ENCODE results near the gene ACAA2.

- no peak for TF ChIP-seq FOXM1 (IDR thresholded peaks at IDR 0.05; ENCODE audit: low read depth, low read length)
- no peak for TF ChIP-seq CHD2 (IDR thresholded peaks at IDR 0.05; ENCODE audit: borderline replicate concordance, low read depth, low read length)
- TF ChIP-seq, protein P1, sequence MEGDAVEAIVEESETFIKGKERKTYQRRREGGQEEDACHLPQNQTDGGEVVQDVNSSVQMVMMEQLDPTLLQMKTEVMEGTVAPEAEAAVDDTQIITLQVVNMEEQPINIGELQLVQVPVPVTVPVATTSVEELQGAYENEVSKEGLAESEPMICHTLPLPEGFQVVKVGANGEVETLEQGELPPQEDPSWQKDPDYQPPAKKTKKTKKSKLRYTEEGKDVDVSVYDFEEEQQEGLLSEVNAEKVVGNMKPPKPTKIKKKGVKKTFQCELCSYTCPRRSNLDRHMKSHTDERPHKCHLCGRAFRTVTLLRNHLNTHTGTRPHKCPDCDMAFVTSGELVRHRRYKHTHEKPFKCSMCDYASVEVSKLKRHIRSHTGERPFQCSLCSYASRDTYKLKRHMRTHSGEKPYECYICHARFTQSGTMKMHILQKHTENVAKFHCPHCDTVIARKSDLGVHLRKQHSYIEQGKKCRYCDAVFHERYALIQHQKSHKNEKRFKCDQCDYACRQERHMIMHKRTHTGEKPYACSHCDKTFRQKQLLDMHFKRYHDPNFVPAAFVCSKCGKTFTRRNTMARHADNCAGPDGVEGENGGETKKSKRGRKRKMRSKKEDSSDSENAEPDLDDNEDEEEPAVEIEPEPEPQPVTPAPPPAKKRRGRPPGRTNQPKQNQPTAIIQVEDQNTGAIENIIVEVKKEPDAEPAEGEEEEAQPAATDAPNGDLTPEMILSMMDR (IDR thresholded peaks at IDR 0.05 in 2 of 3, conservative IDR thresholded peaks at IDR 0.05 in 1 of 3; ENCODE audit: control insufficient read depth in 2 of 3, extremely low read depth in 1 of 3, insufficient read depth in 1 of 3, low read depth in 3 of 3, low read length in 3 of 3) = no peak
- TF ChIP-seq, protein P2, sequence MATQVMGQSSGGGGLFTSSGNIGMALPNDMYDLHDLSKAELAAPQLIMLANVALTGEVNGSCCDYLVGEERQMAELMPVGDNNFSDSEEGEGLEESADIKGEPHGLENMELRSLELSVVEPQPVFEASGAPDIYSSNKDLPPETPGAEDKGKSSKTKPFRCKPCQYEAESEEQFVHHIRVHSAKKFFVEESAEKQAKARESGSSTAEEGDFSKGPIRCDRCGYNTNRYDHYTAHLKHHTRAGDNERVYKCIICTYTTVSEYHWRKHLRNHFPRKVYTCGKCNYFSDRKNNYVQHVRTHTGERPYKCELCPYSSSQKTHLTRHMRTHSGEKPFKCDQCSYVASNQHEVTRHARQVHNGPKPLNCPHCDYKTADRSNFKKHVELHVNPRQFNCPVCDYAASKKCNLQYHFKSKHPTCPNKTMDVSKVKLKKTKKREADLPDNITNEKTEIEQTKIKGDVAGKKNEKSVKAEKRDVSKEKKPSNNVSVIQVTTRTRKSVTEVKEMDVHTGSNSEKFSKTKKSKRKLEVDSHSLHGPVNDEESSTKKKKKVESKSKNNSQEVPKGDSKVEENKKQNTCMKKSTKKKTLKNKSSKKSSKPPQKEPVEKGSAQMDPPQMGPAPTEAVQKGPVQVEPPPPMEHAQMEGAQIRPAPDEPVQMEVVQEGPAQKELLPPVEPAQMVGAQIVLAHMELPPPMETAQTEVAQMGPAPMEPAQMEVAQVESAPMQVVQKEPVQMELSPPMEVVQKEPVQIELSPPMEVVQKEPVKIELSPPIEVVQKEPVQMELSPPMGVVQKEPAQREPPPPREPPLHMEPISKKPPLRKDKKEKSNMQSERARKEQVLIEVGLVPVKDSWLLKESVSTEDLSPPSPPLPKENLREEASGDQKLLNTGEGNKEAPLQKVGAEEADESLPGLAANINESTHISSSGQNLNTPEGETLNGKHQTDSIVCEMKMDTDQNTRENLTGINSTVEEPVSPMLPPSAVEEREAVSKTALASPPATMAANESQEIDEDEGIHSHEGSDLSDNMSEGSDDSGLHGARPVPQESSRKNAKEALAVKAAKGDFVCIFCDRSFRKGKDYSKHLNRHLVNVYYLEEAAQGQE (IDR thresholded peaks at IDR 0.05; ENCODE audit: low read depth, low read length) = no peak
- no peak for TF ChIP-seq BRCA1 (IDR thresholded peaks at IDR 0.05; ENCODE audit: low read depth, low read length)
- no peak for TF ChIP-seq POLR2A (IDR thresholded peaks at IDR 0.05; ENCODE audit: low read depth, low read length)
- no peak for TF ChIP-seq DPF2 (IDR thresholded peaks at IDR 0.05)
- no peak for TF ChIP-seq EZH2 (IDR thresholded peaks at IDR 0.05; ENCODE audit: borderline replicate concordance, control insufficient read depth, low read depth, low read length)
- TF ChIP-seq EGR1 (IDR thresholded peaks at IDR 0.05; ENCODE audit: borderline replicate concordance in 1 of 2, low read depth in 2 of 2, low read length in 2 of 2) = no peak
- no peak for TF ChIP-seq SRF (IDR thresholded peaks at IDR 0.05; ENCODE audit: low read depth in 2 of 2, low read length in 2 of 2)
- TF ChIP-seq ZZZ3 (IDR thresholded peaks at IDR 0.05; ENCODE audit: control insufficient read depth, insufficient read length, low read depth) = no peak
- no peak for TF ChIP-seq NFXL1 (IDR thresholded peaks at IDR 0.05; ENCODE audit: borderline replicate concordance)
- TF ChIP-seq BCL3 (IDR thresholded peaks at IDR 0.05; ENCODE audit: borderline replicate concordance, insufficient read depth, low read depth, low read length, poor library complexity, severe bottlenecking) = no peak
- TF ChIP-seq ZNF274 (IDR thresholded peaks at IDR 0.05; ENCODE audit: insufficient read depth, insufficient read length) = no peak
Observed at GRCh38 chr18:49843131-49843530, 29.8 kb upstream of the ACAA2 start.
